Measurements from ENCODE around the gene ZDHHC15. TPM values are rescaled to one million over a fixed set of nuclear protein-coding genes. Genes with fewer than 3 reads are reported as not detected.
"Not testable (repeated sequence)": the region's sequence is repeated elsewhere in the genome, so short reads cannot be mapped to it uniquely, and the experiment has no call there.

Gene ZDHHC15
- total and polyA plus RNA-seq, 12 donors, result 0.88 to 4.2 (median 2.7) TPM

- Histone ChIP-seq H3K4me3 (no peak overlapping the region), H3K27me3 (peaks cover 14% of the 10 kb centered on the region), H3K9me3 (replicated peaks in 1 of 3) (no peaks in the 10 kb centered on the region), H3K27ac (no peak overlapping the region), H3K4me1 (replicated peaks in 1 of 2) (no peaks in the 10 kb centered on the region), H3K36me3 (replicated peaks in 1 of 2) (no peaks in the 10 kb centered on the region)
- intact Hi-C loops (cut with DNase I), result no loop called here
- no peak for DNase-seq
- TF ChIP-seq, protein P1, sequence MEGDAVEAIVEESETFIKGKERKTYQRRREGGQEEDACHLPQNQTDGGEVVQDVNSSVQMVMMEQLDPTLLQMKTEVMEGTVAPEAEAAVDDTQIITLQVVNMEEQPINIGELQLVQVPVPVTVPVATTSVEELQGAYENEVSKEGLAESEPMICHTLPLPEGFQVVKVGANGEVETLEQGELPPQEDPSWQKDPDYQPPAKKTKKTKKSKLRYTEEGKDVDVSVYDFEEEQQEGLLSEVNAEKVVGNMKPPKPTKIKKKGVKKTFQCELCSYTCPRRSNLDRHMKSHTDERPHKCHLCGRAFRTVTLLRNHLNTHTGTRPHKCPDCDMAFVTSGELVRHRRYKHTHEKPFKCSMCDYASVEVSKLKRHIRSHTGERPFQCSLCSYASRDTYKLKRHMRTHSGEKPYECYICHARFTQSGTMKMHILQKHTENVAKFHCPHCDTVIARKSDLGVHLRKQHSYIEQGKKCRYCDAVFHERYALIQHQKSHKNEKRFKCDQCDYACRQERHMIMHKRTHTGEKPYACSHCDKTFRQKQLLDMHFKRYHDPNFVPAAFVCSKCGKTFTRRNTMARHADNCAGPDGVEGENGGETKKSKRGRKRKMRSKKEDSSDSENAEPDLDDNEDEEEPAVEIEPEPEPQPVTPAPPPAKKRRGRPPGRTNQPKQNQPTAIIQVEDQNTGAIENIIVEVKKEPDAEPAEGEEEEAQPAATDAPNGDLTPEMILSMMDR (IDR thresholded peaks at IDR 0.05), result no peak
- TF ChIP-seq POLR2A (IDR thresholded peaks at IDR 0.05), result no peak
Measured at GRCh38 chrX:75361788-75362187, 161.0 kb downstream of the ZDHHC15 start.

GRCh38 chrX:75348601-75349000, 174.2 kb downstream of the ZDHHC15 start:
- H3K4me1 ChIP-seq (replicated peaks in 1 of 2); intact Hi-C loops (cut with DNase I); H3K4me3 ChIP-seq: not testable (repeated sequence)

DNA sequence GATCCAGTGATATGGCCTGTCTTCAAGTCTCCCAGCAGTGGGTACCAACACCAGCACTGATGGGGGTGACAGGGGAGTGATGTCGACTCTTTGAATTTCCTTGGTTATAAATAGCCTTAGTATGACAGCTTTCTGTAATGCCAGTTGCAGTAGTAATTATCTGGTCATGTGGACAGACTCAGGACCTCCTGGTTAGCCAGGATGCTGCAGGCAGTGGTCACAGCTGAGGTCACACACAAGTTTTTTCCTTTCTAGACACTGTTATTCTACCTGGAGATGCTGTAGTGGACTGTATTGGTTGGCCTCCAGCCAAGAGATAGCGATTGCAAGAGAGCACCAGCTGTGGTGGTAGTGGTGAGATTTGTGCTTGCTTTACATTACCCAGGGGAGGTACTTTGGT, 185.3 kb downstream of the ZDHHC15 start:
- 0 to 48% (median 37%) methylated on average over 1 to 2 of the region's 2 CpGs for WGBS, 4 donors
- Histone ChIP-seq H3K36me3 (replicated peaks in 1 of 2) (no peaks in the 10 kb centered on the region), H3K27me3 (no peaks in the 10 kb centered on the region), H3K27ac (no peak overlapping the region), H3K4me3 (no peak overlapping the region), H3K9me3 (replicated peaks in 1 of 3) (no peaks in the 10 kb centered on the region), H3K4me1 (replicated peaks in 1 of 2) (no peaks in the 10 kb centered on the region)
- no peak for TF ChIP-seq POLR2A (IDR thresholded peaks at IDR 0.05)
- TF ChIP-seq, protein P1 (IDR thresholded peaks at IDR 0.05), result no peak
- intact Hi-C loops (cut with DNase I), result no loop called here
- no peak for DNase-seq

More at GRCh38 chrX:75348601-75349000, 174.2 kb downstream of the ZDHHC15 start:
- not testable (repeated sequence) for DNase-seq; H3K9me3 ChIP-seq (replicated peaks in 1 of 3); H3K36me3 ChIP-seq (replicated peaks in 1 of 2); H3K27me3 ChIP-seq; H3K27ac ChIP-seq

DNA sequence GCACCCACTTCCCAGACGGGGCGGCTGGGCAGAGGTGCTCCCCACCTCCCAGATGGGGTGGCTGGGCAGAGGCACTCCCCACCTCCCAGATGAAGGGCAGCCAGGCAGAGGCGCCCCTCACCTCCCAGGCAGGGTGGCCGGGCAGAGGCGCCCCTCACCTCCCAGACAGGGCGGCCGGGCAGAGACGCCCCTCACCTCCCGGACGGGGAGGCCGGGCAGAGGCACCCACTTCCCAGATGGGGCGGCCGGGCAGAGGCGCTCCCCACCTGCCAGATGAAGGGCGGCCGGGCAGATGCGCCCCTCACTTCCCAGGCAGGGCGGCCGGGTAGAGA, 187.7 kb downstream of the ZDHHC15 start:
- intact Hi-C loops (cut with DNase I), result no loop called here
- H3K4me1 ChIP-seq (replicated peaks in 1 of 2), result no peaks in the 10 kb centered on the region
- peaks cover 0 to 6% (median 4%) of the 10 kb centered on the region in 3 donors for H3K9me3 ChIP-seq (replicated peaks in 1 of 3)
- DNase-seq, result no peak
- H3K36me3 ChIP-seq (replicated peaks in 1 of 2), result no peaks in the 10 kb centered on the region
- H3K4me3 ChIP-seq, result no peak overlapping the region
- no peak overlapping the region for H3K27ac ChIP-seq
- no peaks in the 10 kb centered on the region for H3K27me3 ChIP-seq
- TF ChIP-seq POLR2A (IDR thresholded peaks at IDR 0.05), result no peak
- TF ChIP-seq, protein P1 (IDR thresholded peaks at IDR 0.05), result no peak
- 94 to 100% methylated on average over 11 to 19 of the region's 19 CpGs; no CpG with 5 or more reads in 2 of the 4 donors for WGBS, 4 donors

GRCh38 chrX:75334407-75335126, 188.3 kb downstream of the ZDHHC15 start:
- H3K27me3 ChIP-seq; DNase-seq; H3K27ac ChIP-seq; H3K9me3 ChIP-seq (replicated peaks in 1 of 3); H3K4me3 ChIP-seq; H3K4me1 ChIP-seq (replicated peaks in 1 of 2); intact Hi-C loops (cut with DNase I); H3K36me3 ChIP-seq (replicated peaks in 1 of 2): not testable (repeated sequence)
- 94 to 97% (median 96%) methylated on average over 3 to 39 of the region's 41 CpGs for WGBS, 4 donors

All from adrenal gland (tissue), 12 donors.